HepG2 (cell line): ENCODE measurements around the gene ITPR1. TPM values are rescaled to one million over a fixed set of nuclear protein-coding genes. Genes with fewer than 3 reads are reported as not detected.

Source experiments
- CBX1 ChIP-seq: IDR thresholded peaks from one replicate; pipeline ENCODE4 v1.6.1; 2016; ENCODE audit warnings: antibody characterized with exemption, low read depth
- FOXP1 ChIP-seq, 2 experiments: fragments of 450-650 bp in 1 of 2; IDR thresholded peaks; 2 replicates each; pipeline ENCODE4 v1.6.1; 2017 to 2018; ENCODE audit warnings: antibody characterized with exemption in 1 of 2
- HDAC1 ChIP-seq: sonication (generic); formaldehyde crosslinking; IDR thresholded peaks from 2 replicates; pipeline ENCODE4 v1.5.1; 2020; ENCODE audit warnings: mild to moderate bottlenecking, missing genetic modification reagents
- KDM3A ChIP-seq: IDR thresholded peaks from 2 replicates; pipeline ENCODE4 v1.6.1; 2018; ENCODE audit warnings: low read depth, missing compliant biosample characterization
- NFE2 ChIP-seq: sonication (generic); formaldehyde crosslinking; IDR thresholded peaks from 2 replicates; pipeline ENCODE4 v1.4.0; 2020; ENCODE audit warnings: missing genetic modification reagents
- PHF8 ChIP-seq: sonication (generic); formaldehyde crosslinking; IDR thresholded peaks from 2 replicates; pipeline ENCODE4 v1.5.0; 2020; ENCODE audit warnings: missing genetic modification reagents
- POLR2G ChIP-seq: fragments of 200-400 bp; formaldehyde crosslinking; IDR thresholded peaks from 2 replicates; pipeline ENCODE4 v1.6.1; 2018; ENCODE audit warnings: mild to moderate bottlenecking, low read depth, low read length, moderate library complexity
- SMC3 ChIP-seq: IDR thresholded peaks from 2 replicates; pipeline ENCODE4 v1.6.1; 2011; ENCODE audit warnings: low read length, improper control_type of control experiment
- SP2 ChIP-seq: sonication (generic); formaldehyde crosslinking; IDR thresholded peaks from 2 replicates; pipeline ENCODE4 v1.5.1; 2020; ENCODE audit warnings: mild to moderate bottlenecking, missing genetic modification reagents
- SYNCRIP ChIP-seq: fragments of 200-400 bp; formaldehyde crosslinking; IDR thresholded peaks from 2 replicates; pipeline ENCODE4 v1.6.1; 2018; ENCODE audit warnings: mild to moderate bottlenecking, low read depth, low read length; ENCODE audit not compliant: insufficient read depth
- U2AF1 ChIP-seq: fragments of 200-400 bp; formaldehyde crosslinking; optimal IDR thresholded peaks from 2 replicates; pipeline ENCODE3; 2017; ENCODE audit warnings: mild to moderate bottlenecking, low read depth, low read length
- ZBTB38 ChIP-seq: sonication (generic); formaldehyde crosslinking; IDR thresholded peaks from 2 replicates; pipeline ENCODE4 v1.5.1; 2020; ENCODE audit warnings: mild to moderate bottlenecking, missing genetic modification reagents
- ZNF75D ChIP-seq: sonication (generic); formaldehyde crosslinking; IDR thresholded peaks from 2 replicates; pipeline ENCODE4 v1.8.1; 2023; ENCODE audit warnings: missing genetic modification reagents, mild to moderate bottlenecking, borderline replicate concordance
- ZNF773 ChIP-seq: sonication (generic); formaldehyde crosslinking; IDR thresholded peaks from 2 replicates; pipeline ENCODE4 v1.4.0; 2020; ENCODE audit warnings: missing genetic modification reagents, borderline replicate concordance
- ZNF891 ChIP-seq: sonication (generic); formaldehyde crosslinking; IDR thresholded peaks from 2 replicates; pipeline ENCODE4 v1.5.0; 2020; ENCODE audit warnings: mild to moderate bottlenecking, missing genetic modification reagents
- polyA plus RNA-seq, 8 experiments: library from polyadenylated mRNA; depleted of rRNA in 3 of 8; stranded (reverse) in 7 of 8; unstranded in 1 of 8; fragments of >200 nt; fragmentation: Illumina TruSeq in 4 of 8; extraction: Trizol in 4 of 8; gene quantifications; 2 replicates each; pipeline versions ENCODE4 v1.2.1 to v1.2.3, GENCODE V29; 2011 to 2016; ENCODE audit warnings: low read depth in 4 of 8, missing spikeins in 1 of 8, mixed read lengths in 1 of 8; ENCODE audit not compliant: insufficient read depth in 1 of 8
- total RNA-seq, 5 experiments: library from RNA; depleted of rRNA; stranded (reverse); fragments of >200 nt; fragmentation: Illumina TruSeq; extraction: Trizol; gene quantifications; 2 replicates each; pipeline ENCODE4 v1.2.3, GENCODE V29; 2016; ENCODE audit warnings: low read depth in 1 of 5
- TF ChIP-seq, protein P1 (sequence below): sonication (generic); formaldehyde crosslinking; IDR thresholded peaks from 2 replicates; pipeline ENCODE4 v1.4.0; 2020; ENCODE audit warnings: mild to moderate bottlenecking, missing genetic modification reagents
- TF ChIP-seq, protein P2 (sequence below): sonication (generic); formaldehyde crosslinking; IDR thresholded peaks from 2 replicates; pipeline ENCODE4 v1.4.0; 2020; ENCODE audit warnings: mild to moderate bottlenecking, missing genetic modification reagents
- TF ChIP-seq, protein P3 (sequence below): sonication (generic); formaldehyde crosslinking; IDR thresholded peaks from 2 replicates; pipeline ENCODE4 v1.9.0; 2021; ENCODE audit warnings: missing genetic modification reagents, borderline replicate concordance
- TF ChIP-seq, protein P4 (sequence below): sonication (generic); formaldehyde crosslinking; conservative IDR thresholded peaks from 2 replicates; pipeline ENCODE4 v1.8.0; 2022; ENCODE audit warnings: low read depth, missing genetic modification reagents
- TF ChIP-seq, protein P5 (sequence below): sonication (generic); formaldehyde crosslinking; IDR thresholded peaks from 2 replicates; pipeline ENCODE4 v1.8.0; 2022; ENCODE audit warnings: mild to moderate bottlenecking, missing genetic modification reagents, borderline replicate concordance

The ITPR1 gene
- total and polyA plus RNA-seq, 2 of the 13 experiments (the other 11 are each of a cell fraction or from before 2014, with no cell fraction given), result 10.0 to 11.4 TPM

DNA sequence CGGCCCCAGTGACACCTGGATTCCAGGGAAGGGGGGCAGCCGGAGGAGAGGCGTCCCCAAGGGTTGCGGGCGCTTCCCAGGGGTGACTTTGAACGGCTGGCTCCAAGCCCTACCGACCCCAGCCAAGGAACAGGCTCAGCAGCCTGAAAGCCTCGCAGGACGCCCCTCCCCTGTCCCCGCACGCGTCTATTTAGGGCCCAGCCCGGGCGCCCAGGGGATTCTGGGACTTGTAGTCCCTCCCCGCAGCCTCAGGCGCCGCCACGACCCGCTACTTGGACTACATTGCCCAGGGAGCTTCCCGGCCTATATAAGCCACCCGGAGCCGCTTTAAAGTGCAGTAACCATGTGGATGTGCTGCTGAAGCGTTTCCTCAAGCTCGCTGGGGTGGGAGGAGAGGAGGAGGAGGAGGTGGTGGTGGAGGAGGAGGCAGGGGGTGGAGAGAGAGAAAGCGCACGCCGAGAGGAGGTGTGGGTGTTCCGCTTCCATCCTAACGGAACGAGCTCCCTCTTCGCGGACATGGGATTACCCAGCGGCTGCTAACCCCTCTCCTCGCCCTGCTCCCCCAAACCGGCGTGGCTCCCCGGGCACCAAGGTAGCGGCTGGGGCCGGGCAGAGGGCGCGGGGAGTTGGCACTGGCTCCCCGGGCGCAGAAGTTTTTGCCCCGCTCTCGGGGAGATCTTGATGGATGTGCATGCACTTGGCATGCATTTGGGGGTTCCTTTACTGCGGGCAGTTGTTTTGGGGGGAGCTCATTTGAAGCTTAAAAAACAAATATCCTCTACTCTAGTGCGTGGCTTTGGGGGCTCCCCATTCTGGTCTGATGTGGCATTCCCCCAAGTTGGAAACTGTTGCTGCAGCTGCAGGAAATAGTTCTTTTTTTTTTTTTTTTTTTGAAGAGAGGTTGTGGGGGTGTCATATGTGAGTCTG lies at the start of gene ITPR1 (continued):
- TF ChIP-seq ZNF773 (CRISPR knock-in tag) (no peak), NFE2 (CRISPR knock-in tag) (no peak), SP2 (CRISPR knock-in tag) (no peak), ZNF891 (CRISPR knock-in tag) (peak; percentile 17; the same call in 1 of the 2 replicates), SMC3 (peak; percentile 24; the same call in 1 of the 2 replicates), KDM3A (peak; percentile 72; the same call in 1 of the 2 replicates), SYNCRIP (no peak), POLR2G (peak; percentile 98), ZNF75D (no peak), PHF8 (CRISPR knock-in tag) (peak; percentile 76), CBX1 (no peak), ZBTB38 (CRISPR knock-in tag) (no peak; the same call in none of the 2 replicates), FOXP1 (IDR thresholded peaks at IDR 0.05) (no peak), FOXP1 (CRISPR knock-in tag; IDR thresholded peaks at IDR 0.05) (no peak), U2AF1 (peak; percentile 40), HDAC1 (CRISPR knock-in tag) (peak; percentile 62)
- TF ChIP-seq, protein P1, sequence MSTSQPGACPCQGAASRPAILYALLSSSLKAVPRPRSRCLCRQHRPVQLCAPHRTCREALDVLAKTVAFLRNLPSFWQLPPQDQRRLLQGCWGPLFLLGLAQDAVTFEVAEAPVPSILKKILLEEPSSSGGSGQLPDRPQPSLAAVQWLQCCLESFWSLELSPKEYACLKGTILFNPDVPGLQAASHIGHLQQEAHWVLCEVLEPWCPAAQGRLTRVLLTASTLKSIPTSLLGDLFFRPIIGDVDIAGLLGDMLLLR (CRISPR knock-in tag), result peak; percentile 65
- TF ChIP-seq, protein P2, sequence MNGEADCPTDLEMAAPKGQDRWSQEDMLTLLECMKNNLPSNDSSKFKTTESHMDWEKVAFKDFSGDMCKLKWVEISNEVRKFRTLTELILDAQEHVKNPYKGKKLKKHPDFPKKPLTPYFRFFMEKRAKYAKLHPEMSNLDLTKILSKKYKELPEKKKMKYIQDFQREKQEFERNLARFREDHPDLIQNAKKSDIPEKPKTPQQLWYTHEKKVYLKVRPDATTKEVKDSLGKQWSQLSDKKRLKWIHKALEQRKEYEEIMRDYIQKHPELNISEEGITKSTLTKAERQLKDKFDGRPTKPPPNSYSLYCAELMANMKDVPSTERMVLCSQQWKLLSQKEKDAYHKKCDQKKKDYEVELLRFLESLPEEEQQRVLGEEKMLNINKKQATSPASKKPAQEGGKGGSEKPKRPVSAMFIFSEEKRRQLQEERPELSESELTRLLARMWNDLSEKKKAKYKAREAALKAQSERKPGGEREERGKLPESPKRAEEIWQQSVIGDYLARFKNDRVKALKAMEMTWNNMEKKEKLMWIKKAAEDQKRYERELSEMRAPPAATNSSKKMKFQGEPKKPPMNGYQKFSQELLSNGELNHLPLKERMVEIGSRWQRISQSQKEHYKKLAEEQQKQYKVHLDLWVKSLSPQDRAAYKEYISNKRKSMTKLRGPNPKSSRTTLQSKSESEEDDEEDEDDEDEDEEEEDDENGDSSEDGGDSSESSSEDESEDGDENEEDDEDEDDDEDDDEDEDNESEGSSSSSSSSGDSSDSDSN, result peak; percentile 84
- TF ChIP-seq, protein P3, sequence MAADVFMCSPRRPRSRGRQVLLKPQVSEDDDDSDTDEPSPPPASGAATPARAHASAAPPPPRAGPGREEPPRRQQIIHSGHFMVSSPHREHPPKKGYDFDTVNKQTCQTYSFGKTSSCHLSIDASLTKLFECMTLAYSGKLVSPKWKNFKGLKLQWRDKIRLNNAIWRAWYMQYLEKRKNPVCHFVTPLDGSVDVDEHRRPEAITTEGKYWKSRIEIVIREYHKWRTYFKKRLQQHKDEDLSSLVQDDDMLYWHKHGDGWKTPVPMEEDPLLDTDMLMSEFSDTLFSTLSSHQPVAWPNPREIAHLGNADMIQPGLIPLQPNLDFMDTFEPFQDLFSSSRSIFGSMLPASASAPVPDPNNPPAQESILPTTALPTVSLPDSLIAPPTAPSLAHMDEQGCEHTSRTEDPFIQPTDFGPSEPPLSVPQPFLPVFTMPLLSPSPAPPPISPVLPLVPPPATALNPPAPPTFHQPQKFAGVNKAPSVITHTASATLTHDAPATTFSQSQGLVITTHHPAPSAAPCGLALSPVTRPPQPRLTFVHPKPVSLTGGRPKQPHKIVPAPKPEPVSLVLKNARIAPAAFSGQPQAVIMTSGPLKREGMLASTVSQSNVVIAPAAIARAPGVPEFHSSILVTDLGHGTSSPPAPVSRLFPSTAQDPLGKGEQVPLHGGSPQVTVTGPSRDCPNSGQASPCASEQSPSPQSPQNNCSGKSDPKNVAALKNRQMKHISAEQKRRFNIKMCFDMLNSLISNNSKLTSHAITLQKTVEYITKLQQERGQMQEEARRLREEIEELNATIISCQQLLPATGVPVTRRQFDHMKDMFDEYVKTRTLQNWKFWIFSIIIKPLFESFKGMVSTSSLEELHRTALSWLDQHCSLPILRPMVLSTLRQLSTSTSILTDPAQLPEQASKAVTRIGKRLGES (CRISPR knock-in tag), result no peak
- TF ChIP-seq, protein P4, sequence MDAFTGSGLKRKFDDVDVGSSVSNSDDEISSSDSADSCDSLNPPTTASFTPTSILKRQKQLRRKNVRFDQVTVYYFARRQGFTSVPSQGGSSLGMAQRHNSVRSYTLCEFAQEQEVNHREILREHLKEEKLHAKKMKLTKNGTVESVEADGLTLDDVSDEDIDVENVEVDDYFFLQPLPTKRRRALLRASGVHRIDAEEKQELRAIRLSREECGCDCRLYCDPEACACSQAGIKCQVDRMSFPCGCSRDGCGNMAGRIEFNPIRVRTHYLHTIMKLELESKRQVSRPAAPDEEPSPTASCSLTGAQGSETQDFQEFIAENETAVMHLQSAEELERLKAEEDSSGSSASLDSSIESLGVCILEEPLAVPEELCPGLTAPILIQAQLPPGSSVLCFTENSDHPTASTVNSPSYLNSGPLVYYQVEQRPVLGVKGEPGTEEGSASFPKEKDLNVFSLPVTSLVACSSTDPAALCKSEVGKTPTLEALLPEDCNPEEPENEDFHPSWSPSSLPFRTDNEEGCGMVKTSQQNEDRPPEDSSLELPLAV, result no peak
- TF ChIP-seq, protein P5, sequence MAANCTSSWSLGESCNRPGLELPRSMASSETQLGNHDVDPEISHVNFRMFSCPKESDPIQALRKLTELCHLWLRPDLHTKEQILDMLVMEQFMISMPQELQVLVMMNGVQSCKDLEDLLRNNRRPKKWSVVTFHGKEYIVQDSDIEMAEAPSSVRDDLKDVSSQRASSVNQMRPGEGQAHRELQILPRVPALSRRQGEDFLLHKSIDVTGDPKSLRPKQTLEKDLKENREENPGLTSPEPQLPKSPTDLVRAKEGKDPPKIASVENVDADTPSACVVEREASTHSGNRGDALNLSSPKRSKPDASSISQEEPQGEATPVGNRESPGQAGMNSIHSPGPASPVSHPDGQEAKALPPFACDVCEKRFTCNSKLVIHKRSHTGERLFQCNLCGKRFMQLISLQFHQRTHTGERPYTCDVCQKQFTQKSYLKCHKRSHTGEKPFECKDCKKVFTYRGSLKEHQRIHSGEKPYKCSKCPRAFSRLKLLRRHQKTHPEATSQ, result no peak
